22Rv1 (cell line): ENCODE results near the gene GCNT2.

Experiments
- CTCF ChIP-seq: fragments of 450-650 bp; IDR thresholded peaks from 2 replicates; pipeline ENCODE4 v1.5.1; 2017; ENCODE audit warnings: mild to moderate bottlenecking
- ZFX ChIP-seq: fragments of 450-650 bp; IDR thresholded peaks from 2 replicates; pipeline ENCODE4 v1.6.1; 2017; ENCODE audit warnings: antibody characterized with exemption, borderline replicate concordance

DNA sequence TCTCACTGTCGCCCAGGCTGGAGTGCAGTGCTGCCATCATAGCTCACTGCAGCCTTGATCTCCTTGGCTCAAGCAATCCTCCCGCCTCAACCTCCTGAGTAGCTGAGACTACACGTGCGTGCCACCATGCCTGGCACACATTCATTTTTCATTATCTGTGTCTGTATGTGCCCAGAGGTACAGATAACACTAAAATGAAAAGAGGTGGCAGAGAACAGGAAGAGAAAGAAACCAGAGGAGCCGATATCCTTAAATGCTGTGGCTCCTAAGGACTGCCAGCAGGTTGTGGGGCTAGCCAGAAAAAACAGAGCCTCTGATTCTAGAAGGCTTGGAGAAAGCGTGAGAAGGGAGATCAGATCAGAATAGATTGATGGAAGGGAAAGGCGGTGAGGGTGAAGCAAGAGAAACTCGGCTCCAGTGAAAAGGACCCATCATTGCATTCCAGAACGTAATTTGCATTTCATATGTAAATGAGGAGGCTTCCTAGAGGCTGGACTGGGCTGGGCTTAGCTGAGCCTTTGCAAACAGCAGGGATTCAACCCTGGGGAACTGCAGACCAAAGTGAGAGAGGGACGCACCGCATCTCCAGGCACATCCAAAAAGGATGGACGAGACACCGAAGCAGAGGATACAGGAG, 64.2 kb downstream of the GCNT2 start:
- TF ChIP-seq CTCF: no peak
- TF ChIP-seq ZFX: no peak
